Trophoblast cell (in vitro differentiated cells and primary cell): ENCODE data around the gene ZNF462.

Experiments
- DNase-seq, 2 donors: peaks; one replicate each; pipeline ENCODE4 v3.0.0-alpha.2; 2016
- H2AFZ ChIP-seq: 2 replicates; pipeline ENCODE4 v1.6.1; 2013; ENCODE audit warnings: low read length, moderate library complexity, mild to moderate bottlenecking; ENCODE audit not compliant: insufficient read depth, poor library complexity
- H2AK5ac ChIP-seq: 2 replicates; pipeline ENCODE4 v1.6.1; 2013; ENCODE audit warnings: mild to moderate bottlenecking, low read length
- H2BK120ac ChIP-seq: 2 replicates; pipeline ENCODE4 v1.6.1; 2013; ENCODE audit warnings: low read length, mild to moderate bottlenecking, moderate library complexity; ENCODE audit not compliant: insufficient read depth, poor library complexity
- H2BK12ac ChIP-seq: 2 replicates; pipeline ENCODE4 v1.6.1; 2013; ENCODE audit warnings: mild to moderate bottlenecking, low read length, moderate library complexity
- H2BK5ac ChIP-seq: 2 replicates; pipeline ENCODE4 v1.6.1; 2013; ENCODE audit warnings: low read length, low read depth, moderate library complexity, mild to moderate bottlenecking; ENCODE audit not compliant: poor library complexity
- H3K14ac ChIP-seq: 2 replicates; pipeline ENCODE4 v1.6.1; 2013; ENCODE audit warnings: mild to moderate bottlenecking, low read length
- H3K18ac ChIP-seq: 2 replicates; pipeline ENCODE4 v1.6.1; 2013; ENCODE audit warnings: mild to moderate bottlenecking, low read length
- H3K23ac ChIP-seq: 2 replicates; pipeline ENCODE4 v1.6.1; 2013; ENCODE audit warnings: low read length
- H3K27ac ChIP-seq: 2 replicates; pipeline ENCODE4 v1.5.1; 2013; ENCODE audit warnings: low read depth, mild to moderate bottlenecking, inconsistent platforms, low read length, moderate library complexity
- H3K27me3 ChIP-seq: 2 replicates; pipeline ENCODE4 v1.6.1; 2013; ENCODE audit warnings: inconsistent platforms, mild to moderate bottlenecking, low read length, moderate library complexity; ENCODE audit not compliant: insufficient read depth
- H3K36me3 ChIP-seq, 2 experiments: 1 replicate in 1 of 2; 2 replicates in 1 of 2; pipeline ENCODE4 v1.6.1; 2013; ENCODE audit warnings: low read length in 2 of 2, mild to moderate bottlenecking in 2 of 2, moderate library complexity in 1 of 2; ENCODE audit not compliant: insufficient read depth in 2 of 2, control insufficient read depth in 1 of 2
- H3K4ac ChIP-seq: 2 replicates; pipeline ENCODE4 v1.6.1; 2013; ENCODE audit warnings: low read depth, mild to moderate bottlenecking, low read length, moderate library complexity
- H3K4me1 ChIP-seq, 2 experiments: 1 replicate in 1 of 2; 2 replicates in 1 of 2; pipeline ENCODE4 v1.6.1; 2013; ENCODE audit warnings: low read length in 2 of 2, mild to moderate bottlenecking in 2 of 2, moderate library complexity in 1 of 2; ENCODE audit not compliant: insufficient read depth in 2 of 2, control insufficient read depth in 1 of 2
- H3K4me2 ChIP-seq: 2 replicates; pipeline ENCODE4 v1.6.1; 2013; ENCODE audit warnings: inconsistent platforms, mild to moderate bottlenecking, low read length, moderate library complexity
- H3K4me3 ChIP-seq: 2 replicates; pipeline ENCODE4 v1.5.1; 2013; ENCODE audit warnings: mild to moderate bottlenecking, low read depth, low read length, inconsistent platforms
- H3K79me1 ChIP-seq: one replicate; pipeline ENCODE4 v1.6.1; 2013; ENCODE audit warnings: low read length
- H3K79me2 ChIP-seq: 2 replicates; pipeline ENCODE4 v1.6.1; 2013; ENCODE audit warnings: low read length, mild to moderate bottlenecking; ENCODE audit not compliant: control insufficient read depth, insufficient read depth, poor library complexity
- H3K9ac ChIP-seq: 2 replicates; pipeline ENCODE4 v1.6.1; 2013; ENCODE audit warnings: mild to moderate bottlenecking, low read length
- H3K9me3 ChIP-seq: 2 replicates; pipeline ENCODE4 v1.6.1; 2013; ENCODE audit warnings: low read depth, mild to moderate bottlenecking, control low read depth, inconsistent platforms, low read length; ENCODE audit not compliant: insufficient read depth
- H4K12ac ChIP-seq: 2 replicates; pipeline ENCODE4 v1.6.1; 2013; ENCODE audit warnings: low read depth, mild to moderate bottlenecking, low read length, moderate library complexity
- H4K8ac ChIP-seq: 2 replicates; pipeline ENCODE4 v1.6.1; 2013; ENCODE audit warnings: low read depth, mild to moderate bottlenecking, low read length, moderate library complexity
- H4K91ac ChIP-seq: one replicate; pipeline ENCODE4 v1.6.1; 2013; ENCODE audit warnings: low read depth, mild to moderate bottlenecking, low read length, moderate library complexity
- WGBS: extraction: QIAGEN DNeasy Blood & Tissue Kit; methylation state at CpG from one replicate; pipeline ENCODE4 v1.1.7; 2013; ENCODE audit warnings: missing lambda C conversion rate; ENCODE audit not compliant: insufficient read length, insufficient coverage; ENCODE audit errors: extremely low coverage; 5-methylcytosine and 5-hydroxymethylcytosine counted together

ZNF462 gene

GRCh38 chr9:106834888-106835287, 28.1 kb upstream of the ZNF462 start:
- Histone ChIP-seq H3K27ac (no peak overlapping the region), H3K79me1 (peaks cover 2% of the 10 kb centered on the region), H3K27me3 (no peaks in the 10 kb centered on the region), H4K91ac (no peak overlapping the region), H3K36me3 (no peaks in the 10 kb centered on the region), H3K14ac (no peak overlapping the region), H3K4ac (no peak overlapping the region), H4K8ac (no peak overlapping the region), H2AK5ac (no peak overlapping the region), H3K4me2 (no peak overlapping the region), H2BK120ac (no peak overlapping the region), H3K9ac (no peak overlapping the region), H2BK5ac (no peak overlapping the region), H3K9me3 (no peaks in the 10 kb centered on the region), H3K4me1 (peaks cover 0 to 5% of the 10 kb centered on the region in 2 experiments), H3K18ac (no peak overlapping the region), H2AFZ (no peak overlapping the region), H3K79me2 (no peaks in the 10 kb centered on the region), H4K12ac (no peak overlapping the region), H2BK12ac (no peak overlapping the region), H3K4me3 (no peak overlapping the region), H3K23ac (no peak overlapping the region)
- DNase-seq, result no peak

- no peak overlapping the region for H3K9ac ChIP-seq
- no peak overlapping the region for H4K8ac ChIP-seq
- no peak overlapping the region for H3K27ac ChIP-seq
- no peak overlapping the region for H3K4me3 ChIP-seq
- H4K91ac ChIP-seq, result no peak overlapping the region
- H3K14ac ChIP-seq, result no peak overlapping the region
- no peak overlapping the region for H3K4ac ChIP-seq
- H3K23ac ChIP-seq, result no peak overlapping the region
- no peaks in the 10 kb centered on the region for H3K79me1 ChIP-seq
- no peak overlapping the region for H2BK12ac ChIP-seq
- no peaks in the 10 kb centered on the region for H3K27me3 ChIP-seq
- H3K4me1 ChIP-seq, result no peaks in the 10 kb centered on the region
- no peak overlapping the region for H2BK120ac ChIP-seq
- no peak overlapping the region for H2BK5ac ChIP-seq
- no CpG with 5 or more reads among the region's 2 CpGs for WGBS
- H3K36me3 ChIP-seq, result no peaks in the 10 kb centered on the region
- H3K18ac ChIP-seq, result no peak overlapping the region
- H2AK5ac ChIP-seq, result no peak overlapping the region
- H2AFZ ChIP-seq, result no peak overlapping the region
- no peak for DNase-seq
- no peak overlapping the region for H3K4me2 ChIP-seq
- H3K79me2 ChIP-seq, result no peaks in the 10 kb centered on the region
- H3K9me3 ChIP-seq, result no peaks in the 10 kb centered on the region
- H4K12ac ChIP-seq, result no peak overlapping the region
Observed at GRCh38 chr9:106835840-106836239, 27.1 kb upstream of the ZNF462 start.

DNA sequence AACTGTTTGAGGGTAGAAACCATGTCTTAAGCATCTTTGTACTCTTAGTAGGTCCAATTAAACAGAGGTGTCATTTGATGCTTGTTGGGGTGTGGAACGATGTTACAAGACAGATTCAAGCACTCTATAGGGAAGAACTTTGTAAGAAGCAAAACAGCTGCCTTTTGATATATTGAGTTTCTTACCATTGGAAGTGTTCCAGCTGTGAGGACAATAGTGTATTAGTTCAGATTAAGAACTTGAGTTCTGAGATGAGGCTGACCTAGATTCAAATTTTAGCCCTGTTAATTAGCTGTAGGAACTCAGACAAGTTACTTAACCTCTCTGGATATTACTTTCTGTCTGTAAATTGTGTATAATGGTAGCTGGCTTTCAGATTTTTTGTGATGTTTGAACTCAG, 19.6 kb upstream of the ZNF462 start:
- no peaks in the 10 kb centered on the region for H3K36me3 ChIP-seq
- no peak overlapping the region for H2BK12ac ChIP-seq
- H3K27me3 ChIP-seq, result no peaks in the 10 kb centered on the region
- H2BK120ac ChIP-seq, result no peak overlapping the region
- DNase-seq, result no peak
- H3K9me3 ChIP-seq, result no peaks in the 10 kb centered on the region
- H3K23ac ChIP-seq, result no peak overlapping the region
- no peak overlapping the region for H3K27ac ChIP-seq
- no CpG with 5 or more reads among the region's 1 CpG for WGBS
- no peak overlapping the region for H2AK5ac ChIP-seq
- H4K12ac ChIP-seq, result no peak overlapping the region
- H3K4me1 ChIP-seq, result no peaks in the 10 kb centered on the region
- H3K4me3 ChIP-seq, result no peak overlapping the region
- no peaks in the 10 kb centered on the region for H3K79me2 ChIP-seq
- no peak overlapping the region for H2BK5ac ChIP-seq
- H3K79me1 ChIP-seq, result no peaks in the 10 kb centered on the region
- H3K14ac ChIP-seq, result no peak overlapping the region
- no peak overlapping the region for H4K91ac ChIP-seq
- H3K4me2 ChIP-seq, result no peak overlapping the region
- H4K8ac ChIP-seq, result no peak overlapping the region
- no peak overlapping the region for H3K4ac ChIP-seq
- no peak overlapping the region for H2AFZ ChIP-seq
- no peak overlapping the region for H3K18ac ChIP-seq
- no peak overlapping the region for H3K9ac ChIP-seq

- Histone ChIP-seq H2BK120ac (no peak overlapping the region), H3K36me3 (no peaks in the 10 kb centered on the region), H3K18ac (no peak overlapping the region), H2AFZ (no peak overlapping the region), H3K79me1 (no peaks in the 10 kb centered on the region), H2AK5ac (no peak overlapping the region), H4K8ac (no peak overlapping the region), H3K4me3 (no peak overlapping the region), H3K4ac (no peak overlapping the region), H3K79me2 (no peaks in the 10 kb centered on the region), H3K14ac (no peak overlapping the region), H2BK12ac (no peak overlapping the region), H3K9ac (no peak overlapping the region), H3K23ac (no peak overlapping the region), H3K27ac (no peak overlapping the region), H3K4me1 (no peaks in the 10 kb centered on the region), H4K91ac (no peak overlapping the region), H3K27me3 (no peaks in the 10 kb centered on the region), H2BK5ac (no peak overlapping the region), H3K9me3 (no peaks in the 10 kb centered on the region), H4K12ac (no peak overlapping the region), H3K4me2 (no peak overlapping the region)
- WGBS, result no CpG with 5 or more reads among the region's 1 CpG
- DNase-seq, result no peak
Observed at GRCh38 chr9:106846307-106846706, 16.7 kb upstream of the ZNF462 start.
